ENCODE results near the gene LRMDA.

GRCh38 chr10:76286536-76286935 lies 855.1 kb downstream of the LRMDA start:
- TF ChIP-seq POLR2AphosphoS5 (IDR thresholded peaks at IDR 0.05; ENCODE audit: insufficient read depth, low read depth, low read length) (no peak), CTCF (IDR thresholded peaks at IDR 0.05; ENCODE audit: extremely low read depth in 1 of 2, insufficient read depth in 1 of 2, low read depth in 1 of 2, low read length in 2 of 2) (no peak), MYC (IDR thresholded peaks at IDR 0.05; ENCODE audit: low read depth, low read length) (no peak), POLR2A (IDR thresholded peaks at IDR 0.05; ENCODE audit: low read depth, low read length) (no peak), JUN (IDR thresholded peaks at IDR 0.05; ENCODE audit: borderline replicate concordance, insufficient read depth, insufficient read length, low read depth) (no peak), EZH2 (IDR thresholded peaks at IDR 0.05; ENCODE audit: borderline replicate concordance, low read depth, low read length, severe bottlenecking) (no peak), FOS (IDR thresholded peaks at IDR 0.05; ENCODE audit: borderline replicate concordance, insufficient read depth, low read length) (no peak), MAX (IDR thresholded peaks at IDR 0.05; ENCODE audit: insufficient read depth, insufficient read length) (no peak), GATA2 (IDR thresholded peaks at IDR 0.05; ENCODE audit: insufficient read depth, insufficient read length, low read depth, low read length) (no peak)
